ENCODE measurements around the gene NCAPD2.
A peak's percentile ranks its signal among the peaks of the same experiment; 100 is the strongest.

DNA sequence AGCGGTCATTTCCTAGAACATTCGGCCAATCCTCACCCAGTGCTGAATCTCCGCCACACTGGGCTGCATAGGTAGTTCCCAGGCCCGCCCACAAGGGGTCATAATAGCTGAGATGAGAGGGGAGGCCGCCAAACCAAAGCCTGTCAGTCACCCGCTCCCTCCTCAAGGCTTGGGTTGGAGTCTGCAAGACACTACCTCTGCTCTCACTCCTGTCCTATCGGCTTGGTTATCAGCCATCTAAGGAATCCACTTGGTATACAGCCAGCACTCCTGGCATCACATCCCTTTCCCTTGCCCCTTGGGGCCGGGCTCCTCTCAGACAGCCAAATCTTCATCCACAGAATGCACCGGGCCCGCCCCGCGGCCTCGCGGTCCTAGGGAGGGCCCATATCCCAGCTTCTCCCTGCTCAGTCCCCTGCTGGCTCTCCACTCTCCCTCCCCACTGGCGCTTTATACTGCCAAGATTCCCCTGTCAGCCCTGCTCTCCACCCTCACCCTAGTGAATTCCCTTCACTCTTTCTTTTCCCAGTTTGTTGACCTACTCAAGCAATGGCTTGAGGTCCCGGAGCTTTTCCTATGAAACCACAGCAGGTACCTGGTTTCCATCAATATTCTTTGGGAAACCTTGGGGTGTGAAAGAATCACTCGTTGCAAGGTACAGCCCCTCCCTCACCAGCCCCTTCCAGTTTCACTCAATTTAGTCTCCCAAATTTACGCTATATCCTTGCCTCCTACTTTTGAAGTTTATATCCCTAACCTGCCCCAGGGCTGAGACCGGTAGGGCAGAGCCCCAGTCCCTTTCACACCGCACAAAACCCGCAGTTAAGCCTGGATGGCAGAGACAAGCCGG lies 60.5 kb downstream of the NCAPD2 start:
- TF ChIP-seq, protein P1, sequence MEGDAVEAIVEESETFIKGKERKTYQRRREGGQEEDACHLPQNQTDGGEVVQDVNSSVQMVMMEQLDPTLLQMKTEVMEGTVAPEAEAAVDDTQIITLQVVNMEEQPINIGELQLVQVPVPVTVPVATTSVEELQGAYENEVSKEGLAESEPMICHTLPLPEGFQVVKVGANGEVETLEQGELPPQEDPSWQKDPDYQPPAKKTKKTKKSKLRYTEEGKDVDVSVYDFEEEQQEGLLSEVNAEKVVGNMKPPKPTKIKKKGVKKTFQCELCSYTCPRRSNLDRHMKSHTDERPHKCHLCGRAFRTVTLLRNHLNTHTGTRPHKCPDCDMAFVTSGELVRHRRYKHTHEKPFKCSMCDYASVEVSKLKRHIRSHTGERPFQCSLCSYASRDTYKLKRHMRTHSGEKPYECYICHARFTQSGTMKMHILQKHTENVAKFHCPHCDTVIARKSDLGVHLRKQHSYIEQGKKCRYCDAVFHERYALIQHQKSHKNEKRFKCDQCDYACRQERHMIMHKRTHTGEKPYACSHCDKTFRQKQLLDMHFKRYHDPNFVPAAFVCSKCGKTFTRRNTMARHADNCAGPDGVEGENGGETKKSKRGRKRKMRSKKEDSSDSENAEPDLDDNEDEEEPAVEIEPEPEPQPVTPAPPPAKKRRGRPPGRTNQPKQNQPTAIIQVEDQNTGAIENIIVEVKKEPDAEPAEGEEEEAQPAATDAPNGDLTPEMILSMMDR (IDR thresholded peaks at IDR 0.05; ENCODE audit: insufficient read depth, low read length, poor library complexity, severe bottlenecking): peak; percentile 55
- TF ChIP-seq EZH2phosphoT487 (conservative IDR thresholded peaks at IDR 0.05; ENCODE audit: low read length): no peak
